NCI-H510A (cell line): ENCODE measurements around the gene LIN54.

ENCODE experiments used
- DNase-seq: peaks from one replicate; lab custom pipeline; 2025; lab: John Stamatoyannopoulos, UW

The LIN54 gene

DNA sequence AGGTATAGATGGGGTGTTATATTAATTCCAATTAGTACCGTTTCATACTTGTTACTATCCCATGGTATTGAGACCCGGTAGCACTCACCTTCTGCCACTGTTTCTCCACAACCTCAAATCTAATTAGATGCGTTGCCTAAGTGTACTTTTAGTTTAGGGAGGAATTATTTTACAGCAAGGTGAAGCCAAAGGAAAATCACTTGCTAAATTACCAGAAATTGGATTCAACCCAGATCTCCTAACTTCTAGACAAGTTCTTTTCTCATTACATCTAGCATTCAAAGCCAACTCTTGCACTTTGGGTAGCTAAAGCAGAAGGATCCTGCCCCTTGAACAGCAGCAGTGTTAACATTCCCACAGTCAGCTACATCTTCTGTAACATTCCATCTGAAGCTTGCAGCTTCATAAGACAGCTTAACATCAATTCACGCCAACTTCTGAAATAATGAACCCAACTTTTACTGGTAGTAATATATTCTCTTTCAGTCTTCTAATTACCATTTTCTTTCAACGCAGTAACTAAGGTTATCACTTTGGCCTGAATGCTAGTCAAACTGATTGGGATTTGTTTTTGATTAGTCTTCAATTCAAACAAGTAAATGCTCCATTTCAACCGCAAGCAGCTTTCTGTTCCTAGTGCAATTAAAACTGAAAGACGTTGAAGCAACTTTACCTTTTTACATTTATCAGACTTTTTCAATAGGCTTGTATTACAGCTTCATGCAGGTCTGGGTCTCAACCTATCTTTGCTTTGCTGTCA is 118.7 kb downstream of the LIN54 start:
- DNase-seq, result no peak

- DNase-seq, result peak; percentile 93
Measured at GRCh38 chr4:82890901-82891706, 119.5 kb downstream of the LIN54 start, which contains the start of gene SEC31A. Gene SEC31A, minus strand, starts transcription at chr4:82891153. Its CDS starts 9,217 bp downstream, at chr4:82881936.

GRCh38 chr4:82890528-82890900 is 120.1 kb downstream of the LIN54 start:
- DNase-seq, result no peak

GRCh38 chr4:82889287-82889686 is 121.3 kb downstream of the LIN54 start:
- no peak for DNase-seq

DNA sequence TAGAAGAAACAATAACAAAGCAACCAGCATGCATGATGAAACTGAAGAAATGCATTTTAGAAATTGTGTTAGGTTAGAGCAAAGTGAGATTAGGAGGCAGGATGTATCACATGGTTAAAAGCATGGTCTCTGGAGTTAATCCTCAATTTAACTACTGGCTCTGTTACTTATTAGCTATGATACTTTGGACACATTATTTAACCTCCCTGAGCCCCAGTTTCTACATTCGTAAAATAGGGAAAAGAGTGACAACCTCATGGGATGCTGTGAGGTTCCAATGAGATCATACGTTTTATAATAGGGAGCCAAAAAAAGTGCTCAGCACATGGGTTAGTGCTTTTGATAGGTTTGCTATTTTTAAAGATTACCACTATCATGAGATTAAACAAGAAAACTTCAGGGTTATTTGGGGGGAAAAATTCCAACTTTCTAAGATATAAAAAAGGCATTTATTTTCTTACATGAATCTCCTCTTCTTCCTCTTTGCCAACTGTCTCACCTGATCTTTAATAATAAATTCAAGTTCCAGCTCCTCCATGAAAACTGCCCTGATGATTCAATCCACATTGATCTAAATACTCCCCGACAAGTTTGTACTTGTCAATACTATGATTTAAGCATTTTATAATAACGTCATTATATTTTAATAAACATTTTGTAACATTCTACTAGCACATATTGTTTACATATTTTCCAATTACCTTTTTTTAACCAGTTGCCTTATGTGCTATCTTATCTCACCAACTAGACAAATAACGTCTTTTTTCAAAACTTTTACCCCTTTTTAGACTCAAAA is 124.3 kb downstream of the LIN54 start:
- no peak for DNase-seq

GRCh38 chr4:82885410-82885809 is 125.2 kb downstream of the LIN54 start:
- no peak for DNase-seq
